CD4-positive, alpha-beta T cell (primary cell): Measurements from ENCODE around the gene CLSTN3. TPM values are rescaled to one million over a fixed set of nuclear protein-coding genes. Genes with fewer than 3 reads are reported as not detected.

ENCODE experiments used
- ATAC-seq: fragments of 200-7000 bp; cut with Tn5 transposase; one replicate; pipeline ENCODE4 v1.10.0; 2022; ENCODE audit warnings: mild to moderate bottlenecking; ENCODE audit not compliant: poor library complexity
- CTCF ChIA-PET: fragments of 350-600 bp; sonication (Branson Sonifier 250); formaldehyde crosslinking; loops from one replicate; lab custom pipeline; 2021; ENCODE audit warnings: antibody characterized with exemption, inconsistent platforms; lab: Charles Lee
- POLR2A ChIA-PET: fragments of 350-600 bp; sonication (Branson Sonifier 250); formaldehyde crosslinking; loops from one replicate; lab custom pipeline; 2021; ENCODE audit warnings: antibody characterized with exemption, inconsistent platforms; lab: Charles Lee
- DNase-seq, 14 experiments: peaks; one replicate each; pipeline ENCODE4 v3.0.0-alpha.2; 2013 to 2020; ENCODE audit warnings: mixed read lengths in 2 of 14
- H3K27ac ChIP-seq, 2 donors: one replicate each; pipeline versions ENCODE4 v1.5.1 to v1.7.0; 2013; ENCODE audit warnings: low read length in 2 of 2, low read depth in 1 of 2, mild to moderate bottlenecking in 1 of 2
- H3K27me3 ChIP-seq, 2 experiments: 1 replicate in 1 of 2; 2 replicates in 1 of 2; pipeline versions ENCODE4 v1.6.1 to v1.7.0; 2013; ENCODE audit warnings: low read length in 2 of 2, control low read depth in 1 of 2, mild to moderate bottlenecking in 1 of 2, moderate library complexity in 1 of 2; ENCODE audit not compliant: insufficient read depth in 2 of 2, control insufficient read depth in 1 of 2
- H3K36me3 ChIP-seq: one replicate; pipeline ENCODE4 v1.6.1; 2013; ENCODE audit warnings: low read length, control low read depth; ENCODE audit not compliant: insufficient read depth
- H3K4me1 ChIP-seq: one replicate; pipeline ENCODE4 v1.6.1; 2013; ENCODE audit warnings: low read length, control low read depth; ENCODE audit not compliant: insufficient read depth
- H3K4me3 ChIP-seq: one replicate; pipeline ENCODE4 v1.5.1; 2013; ENCODE audit warnings: mild to moderate bottlenecking, low read length, moderate library complexity
- H3K9me3 ChIP-seq, 2 experiments: 1 replicate in 1 of 2; 2 replicates in 1 of 2; pipeline versions ENCODE4 v1.6.1 to v1.7.0; 2013; ENCODE audit warnings: low read length in 2 of 2, mild to moderate bottlenecking in 2 of 2, control low read depth in 1 of 2, moderate library complexity in 1 of 2; ENCODE audit not compliant: control insufficient read depth in 1 of 2, insufficient read depth in 1 of 2
- H3K27ac Mint-ChIP-seq: one replicate; pipeline ENCODE4 v1.8.0; 2020; ENCODE audit warnings: mixed read lengths
- H3K27me3 Mint-ChIP-seq: one replicate; pipeline ENCODE4 v1.8.0; 2021; ENCODE audit warnings: mixed read lengths
- H3K36me3 Mint-ChIP-seq: one replicate; pipeline ENCODE4 v1.8.0; 2021; ENCODE audit warnings: low read depth, mixed read lengths
- H3K4me1 Mint-ChIP-seq: one replicate; pipeline ENCODE4 v1.8.0; 2021; ENCODE audit warnings: low read depth, mixed read lengths
- H3K4me3 Mint-ChIP-seq: one replicate; pipeline ENCODE4 v1.8.0; 2020; ENCODE audit warnings: mild to moderate bottlenecking, mixed read lengths
- H3K9me3 Mint-ChIP-seq: one replicate; pipeline ENCODE4 v1.8.0; 2020; ENCODE audit warnings: mixed read lengths
- CTCF ChIP-seq: fragments of 200-600 bp; IDR thresholded peaks from one replicate; pipeline ENCODE4 v1.8.0; 2022; ENCODE audit warnings: antibody characterized with exemption, mild to moderate bottlenecking
- intact Hi-C, 2 experiments: fragments of 100-400 bp; cut with DNase I in 1 of 2; cut with micrococcal nuclease in 1 of 2; formaldehyde crosslinking; loops; one replicate each; pipeline versions ENCODE4 v1.15.1 to v1.9.0; 2023 to 2025; cut with DNase I, micrococcal nuclease
- total RNA-seq, 174 experiments: library from RNA in 2 of 174; stranded (reverse) in 2 of 174; gene quantifications; one replicate each; pipeline ENCODE4 v1.2.3 and lab custom pipeline; 2021 to 2026

CLSTN3 gene
- total RNA-seq, 2 experiments from 2014 or later, result 29.1 to 33.9 TPM

- Histone ChIP-seq H3K4me1 (no peaks in the 10 kb centered on the region), H3K27me3 (no peaks in the 10 kb centered on the region), H3K27ac (no peak overlapping the region), H3K9me3 (no peaks in the 10 kb centered on the region), H3K4me3 (no peak overlapping the region), H3K36me3 (peaks cover 79% of the 10 kb centered on the region)
- intact Hi-C loops, result no loop called here
- peaks cover 2% of the 10 kb centered on the region for H3K4me1 Mint-ChIP-seq
- CTCF ChIA-PET, result no interaction called here
- POLR2A ChIA-PET, result no interaction called here
- no peaks in the 10 kb centered on the region for H3K9me3 Mint-ChIP-seq
- no peak for TF ChIP-seq CTCF
- H3K36me3 Mint-ChIP-seq, result peaks cover 72% of the 10 kb centered on the region
- DNase-seq (no peak), ATAC-seq (no peak)
- no peak overlapping the region for H3K4me3 Mint-ChIP-seq
- no peak overlapping the region for H3K27ac Mint-ChIP-seq
- H3K27me3 Mint-ChIP-seq, result no peaks in the 10 kb centered on the region
Observed at GRCh38 chr12:7137908-7138307, 7.7 kb downstream of the CLSTN3 start.

GRCh38 chr12:7139200-7139599, 9.0 kb downstream of the CLSTN3 start:
- H3K4me1 ChIP-seq, result no peaks in the 10 kb centered on the region
- H3K27me3 Mint-ChIP-seq, result no peaks in the 10 kb centered on the region
- no peak overlapping the region for H3K4me3 Mint-ChIP-seq
- H3K9me3 ChIP-seq, result no peaks in the 10 kb centered on the region
- ChIA-PET POLR2A (no interaction called here), CTCF (no interaction called here)
- ATAC-seq (no peak), DNase-seq (no peak)
- H3K27ac ChIP-seq, result no peak overlapping the region
- H3K36me3 Mint-ChIP-seq, result peaks cover 81% of the 10 kb centered on the region
- TF ChIP-seq CTCF, result no peak
- H3K9me3 Mint-ChIP-seq, result no peaks in the 10 kb centered on the region
- no peak overlapping the region for H3K27ac Mint-ChIP-seq
- H3K36me3 ChIP-seq, result peaks cover 74% of the 10 kb centered on the region
- H3K4me1 Mint-ChIP-seq, result no peaks in the 10 kb centered on the region
- H3K27me3 ChIP-seq, result no peaks in the 10 kb centered on the region
- intact Hi-C loops, result no loop called here
- no peak overlapping the region for H3K4me3 ChIP-seq

- no peak overlapping the region for H3K4me3 Mint-ChIP-seq
- Histone ChIP-seq H3K4me3 (no peak overlapping the region), H3K36me3 (peaks cover 63% of the 10 kb centered on the region), H3K4me1 (no peaks in the 10 kb centered on the region), H3K27ac (no peak overlapping the region), H3K27me3 (no peaks in the 10 kb centered on the region), H3K9me3 (no peaks in the 10 kb centered on the region)
- no peaks in the 10 kb centered on the region for H3K27me3 Mint-ChIP-seq
- POLR2A ChIA-PET, result no interaction called here
- ATAC-seq, result no peak
- no peaks in the 10 kb centered on the region for H3K4me1 Mint-ChIP-seq
- CTCF ChIA-PET, result interaction anchor here (0.6 to 1.6 kb wide), 3 partner anchors 16 to 48 kb away, joined by 3 to 6 read pairs (median 3); partner anchors contain the start of gene PEX5
- H3K36me3 Mint-ChIP-seq, result peaks cover 77% of the 10 kb centered on the region
- H3K9me3 Mint-ChIP-seq, result no peaks in the 10 kb centered on the region
- DNase-seq, result no peak
- no peak overlapping the region for H3K27ac Mint-ChIP-seq
- intact Hi-C loops, result loop anchor here (1.0 to 2.0 kb wide), 3 partner anchors 47 to 497 kb away; no protein-coding TSS in a partner anchor
- no peak for TF ChIP-seq CTCF
Observed at GRCh38 chr12:7141351-7142005, 11.3 kb downstream of the CLSTN3 start.
